ENCODE measurements around the gene CCDC43. TPM values are rescaled to one million over a fixed set of nuclear protein-coding genes. Genes with fewer than 3 reads are reported as not detected.
A peak's percentile ranks its signal among the peaks of the same experiment; 100 is the strongest.
"Not testable (repeated sequence)": the region's sequence is repeated elsewhere in the genome, so short reads cannot be mapped to it uniquely, and the experiment has no call there.

The CCDC43 gene
- 10 to 100 TPM in 3 of 4 donors, 1 to 10 TPM in 1; 8.1 to 26.0 (median 15.9) TPM for polyA plus RNA-seq
- long read RNA-seq, donor 1, result 0 reads
- long read RNA-seq, donor 2, transcript CCDC43-201 (5 exons, 2,082 nt), result major isoform, 6 of 8 reads
- long read RNA-seq, donor 2, partial matches to known transcripts, result 0 of 8 reads
- long read RNA-seq, donor 2, other reads (novel, unspliced or antisense), result 0 of 8 reads
- long read RNA-seq, donor 3, transcript CCDC43-201 (5 exons, 2,082 nt), result major isoform, 8 of 13 reads
- long read RNA-seq, donor 3, partial matches to known transcripts, result 0 of 13 reads
- long read RNA-seq, donor 3, other reads (novel, unspliced or antisense), result 0 of 13 reads
- long read RNA-seq, donor 4, result 0 reads
- long read RNA-seq, donor 5, partial matches to known transcripts, result 0 of 5 reads
- long read RNA-seq, donor 5, other reads (novel, unspliced or antisense), result 0 of 5 reads
- long read RNA-seq, donor 6, transcript CCDC43-201 (5 exons, 2,082 nt), result major isoform, 5 of 5 reads
- long read RNA-seq, donor 6, partial matches to known transcripts, result 0 of 5 reads
- long read RNA-seq, donor 6, other reads (novel, unspliced or antisense), result 0 of 5 reads
- long read RNA-seq, donor 7, transcript CCDC43-201 (5 exons, 2,082 nt), result major isoform, 10 of 11 reads
- long read RNA-seq, donor 7, partial matches to known transcripts, result 0 of 11 reads
- long read RNA-seq, donor 7, other reads (novel, unspliced or antisense), result 0 of 11 reads
- long read RNA-seq, donor 8, partial matches to known transcripts, result 0 of 2 reads
- long read RNA-seq, donor 8, other reads (novel, unspliced or antisense), result 0 of 2 reads
- long read RNA-seq, donor 9, partial matches to known transcripts, result 0 of 1 reads
- long read RNA-seq, donor 9, other reads (novel, unspliced or antisense), result 0 of 1 reads
- long read RNA-seq, donor 10, transcript CCDC43-201 (5 exons, 2,082 nt), result major isoform, 7 of 8 reads
- long read RNA-seq, donor 10, partial matches to known transcripts, result 0 of 8 reads
- long read RNA-seq, donor 10, other reads (novel, unspliced or antisense), result 0 of 8 reads

GRCh38 chr17:44689477-44690217 lies at the start of gene CCDC43:
Gene CCDC43, minus strand, starts transcription at chr17:44689776. Its CDS starts 23 bp downstream, at chr17:44689753.
- peaks cover 0 to 11% (median 0%) of the 10 kb centered on the region in 3 donors for H3K4me1 ChIP-seq (ENCODE audit: control insufficient read depth in 3 of 3, insufficient read depth in 2 of 3, low read depth in 1 of 3, low read length in 2 of 3)
- no peaks in the 10 kb centered on the region for H3K27me3 ChIP-seq (ENCODE audit: control insufficient read depth in 3 of 3, insufficient read depth in 3 of 3, low read length in 3 of 3)
- peak; percentile 92 to 96 for DNase-seq
- H3K9me3 ChIP-seq (ENCODE audit: control insufficient read depth in 2 of 2, insufficient read depth in 1 of 2, low read depth in 1 of 2, low read length in 1 of 2), result no peaks in the 10 kb centered on the region
- H3K4me3 ChIP-seq (ENCODE audit: low read depth in 1 of 3, low read length in 3 of 3), result peak within 1 kb of the TSS; percentile 76 to 96 (median 82)
- H3K27ac ChIP-seq (ENCODE audit: low read depth in 1 of 3, low read length in 2 of 3), result peak within 1 kb of the TSS; percentile 75 to 96 (median 81)
- peaks cover 1 to 8% (median 4%) of the 10 kb centered on the region in 3 donors for H3K36me3 ChIP-seq (ENCODE audit: control insufficient read depth in 3 of 3, insufficient read depth in 2 of 3, low read depth in 1 of 3, low read length in 3 of 3)
- WGBS, 3 donors, result 0 to 1% (median 0%) methylated on average over 47 to 51 of the region's 51 CpGs
- FAIRE-seq, result no peak

- no peaks in the 10 kb centered on the region for H3K4me1 ChIP-seq (ENCODE audit: control insufficient read depth in 3 of 3, insufficient read depth in 2 of 3, low read depth in 1 of 3, low read length in 2 of 3)
- no peak for FAIRE-seq
- H3K4me3 ChIP-seq (ENCODE audit: low read depth in 1 of 3, low read length in 3 of 3), result no peak overlapping the region
- H3K27me3 ChIP-seq (ENCODE audit: control insufficient read depth in 3 of 3, insufficient read depth in 3 of 3, low read length in 3 of 3), result no peaks in the 10 kb centered on the region
- H3K9me3 ChIP-seq (ENCODE audit: control insufficient read depth in 2 of 2, insufficient read depth in 1 of 2, low read depth in 1 of 2, low read length in 1 of 2), result no peaks in the 10 kb centered on the region
- 79 to 91% (median 81%) methylated on average over 3 of the region's 3 CpGs for WGBS, 3 donors
- DNase-seq, result peak; percentile 50 to 51
- peaks cover 0 to 25% (median 0%) of the 10 kb centered on the region in 3 donors for H3K36me3 ChIP-seq (ENCODE audit: control insufficient read depth in 3 of 3, insufficient read depth in 2 of 3, low read depth in 1 of 3, low read length in 3 of 3)
- no peak overlapping the region for H3K27ac ChIP-seq (ENCODE audit: low read depth in 1 of 3, low read length in 2 of 3)
Measured at GRCh38 chr17:44738214-44738906, 48.8 kb upstream of the CCDC43 start.

GRCh38 chr17:44736551-44737240 lies 47.1 kb upstream of the CCDC43 start:
- Histone ChIP-seq H3K36me3 (ENCODE audit: control insufficient read depth in 3 of 3, insufficient read depth in 2 of 3, low read depth in 1 of 3, low read length in 3 of 3) (peaks cover 0 to 29% (median 0%) of the 10 kb centered on the region in 3 donors), H3K4me3 (ENCODE audit: low read depth in 1 of 3, low read length in 3 of 3) (no peak overlapping the region), H3K9me3 (ENCODE audit: control insufficient read depth in 2 of 2, insufficient read depth in 1 of 2, low read depth in 1 of 2, low read length in 1 of 2) (no peaks in the 10 kb centered on the region), H3K27ac (ENCODE audit: low read depth in 1 of 3, low read length in 2 of 3) (no peak overlapping the region), H3K27me3 (ENCODE audit: control insufficient read depth in 3 of 3, insufficient read depth in 3 of 3, low read length in 3 of 3) (no peaks in the 10 kb centered on the region), H3K4me1 (ENCODE audit: control insufficient read depth in 3 of 3, insufficient read depth in 2 of 3, low read depth in 1 of 3, low read length in 2 of 3) (no peaks in the 10 kb centered on the region)
- DNase-seq (no peak), FAIRE-seq (no peak)
- WGBS, 3 donors, result 88 to 94% (median 93%) methylated on average over 12 of the region's 12 CpGs

GRCh38 chr17:44734272-44734671 lies 44.7 kb upstream of the CCDC43 start:
- Histone ChIP-seq H3K27ac (ENCODE audit: low read depth in 1 of 3, low read length in 2 of 3) (no peak overlapping the region), H3K27me3 (ENCODE audit: control insufficient read depth in 3 of 3, insufficient read depth in 3 of 3, low read length in 3 of 3) (no peaks in the 10 kb centered on the region), H3K4me1 (ENCODE audit: control insufficient read depth in 3 of 3, insufficient read depth in 2 of 3, low read depth in 1 of 3, low read length in 2 of 3) (no peaks in the 10 kb centered on the region), H3K36me3 (ENCODE audit: control insufficient read depth in 3 of 3, insufficient read depth in 2 of 3, low read depth in 1 of 3, low read length in 3 of 3) (peaks cover 0 to 35% (median 6%) of the 10 kb centered on the region in 3 donors), H3K9me3 (ENCODE audit: control insufficient read depth in 2 of 2, insufficient read depth in 1 of 2, low read depth in 1 of 2, low read length in 1 of 2) (no peaks in the 10 kb centered on the region), H3K4me3 (ENCODE audit: low read depth in 1 of 3, low read length in 3 of 3) (no peak overlapping the region)
- DNase-seq (no peak), FAIRE-seq (no peak)
- WGBS, 3 donors, result 84 to 90% (median 88%) methylated on average over 2 of the region's 2 CpGs

- FAIRE-seq (no peak), DNase-seq (no peak)
- Histone ChIP-seq H3K27ac (ENCODE audit: low read depth in 1 of 3, low read length in 2 of 3) (no peak overlapping the region), H3K4me3 (ENCODE audit: low read depth in 1 of 3, low read length in 3 of 3) (no peak overlapping the region), H3K27me3 (ENCODE audit: control insufficient read depth in 3 of 3, insufficient read depth in 3 of 3, low read length in 3 of 3) (no peaks in the 10 kb centered on the region), H3K4me1 (ENCODE audit: control insufficient read depth in 3 of 3, insufficient read depth in 2 of 3, low read depth in 1 of 3, low read length in 2 of 3) (no peaks in the 10 kb centered on the region), H3K9me3 (ENCODE audit: control insufficient read depth in 2 of 2, insufficient read depth in 1 of 2, low read depth in 1 of 2, low read length in 1 of 2) (no peaks in the 10 kb centered on the region), H3K36me3 (ENCODE audit: control insufficient read depth in 3 of 3, insufficient read depth in 2 of 3, low read depth in 1 of 3, low read length in 3 of 3) (peaks cover 0 to 34% (median 6%) of the 10 kb centered on the region in 3 donors)
- 82 to 87% (median 86%) methylated on average over 5 of the region's 5 CpGs for whole genome bisulfite sequencing, 3 donors
Measured at GRCh38 chr17:44733753-44734152, 44.2 kb upstream of the CCDC43 start.

- not testable (repeated sequence) for H3K4me1 ChIP-seq (ENCODE audit: control insufficient read depth in 3 of 3, insufficient read depth in 2 of 3, low read depth in 1 of 3, low read length in 2 of 3); FAIRE-seq; H3K9me3 ChIP-seq (ENCODE audit: control insufficient read depth in 2 of 2, insufficient read depth in 1 of 2, low read depth in 1 of 2, low read length in 1 of 2); H3K27me3 ChIP-seq (ENCODE audit: control insufficient read depth in 3 of 3, insufficient read depth in 3 of 3, low read length in 3 of 3); H3K4me3 ChIP-seq (ENCODE audit: low read depth in 1 of 3, low read length in 3 of 3); H3K27ac ChIP-seq (ENCODE audit: low read depth in 1 of 3, low read length in 2 of 3); DNase-seq
- 95 to 99% (median 99%) methylated on average over 6 of the region's 6 CpGs for WGBS, 3 donors
- H3K36me3 ChIP-seq (ENCODE audit: control insufficient read depth in 3 of 3, insufficient read depth in 2 of 3, low read depth in 1 of 3, low read length in 3 of 3), result peaks cover 0 to 32% (median 6%) of the 10 kb centered on the region in 3 donors
Measured at GRCh38 chr17:44726121-44726520, 36.5 kb upstream of the CCDC43 start.

- WGBS, 3 donors, result 90 to 94% (median 91%) methylated on average over 5 of the region's 5 CpGs
- DNase-seq, result no peak
- H3K27me3 ChIP-seq (ENCODE audit: control insufficient read depth in 3 of 3, insufficient read depth in 3 of 3, low read length in 3 of 3), result no peaks in the 10 kb centered on the region
- H3K4me3 ChIP-seq (ENCODE audit: low read depth in 1 of 3, low read length in 3 of 3), result no peak overlapping the region
- H3K36me3 ChIP-seq (ENCODE audit: control insufficient read depth in 3 of 3, insufficient read depth in 2 of 3, low read depth in 1 of 3, low read length in 3 of 3), result peaks cover 0 to 20% (median 0%) of the 10 kb centered on the region in 3 donors
- no peaks in the 10 kb centered on the region for H3K9me3 ChIP-seq (ENCODE audit: control insufficient read depth in 2 of 2, insufficient read depth in 1 of 2, low read depth in 1 of 2, low read length in 1 of 2)
- no peak overlapping the region for H3K27ac ChIP-seq (ENCODE audit: low read depth in 1 of 3, low read length in 2 of 3)
- H3K4me1 ChIP-seq (ENCODE audit: control insufficient read depth in 3 of 3, insufficient read depth in 2 of 3, low read depth in 1 of 3, low read length in 2 of 3), result no peaks in the 10 kb centered on the region
- no peak for FAIRE-seq
Measured at GRCh38 chr17:44722254-44722653, 32.7 kb upstream of the CCDC43 start.

Measured in small intestine (tissue), 16 donors.